Pancreas (tissue), 10 donors: ENCODE data around the gene GLI1. TPM values are rescaled to one million over a fixed set of nuclear protein-coding genes. Genes with fewer than 3 reads are reported as not detected.
"Not testable (repeated sequence)": the region's sequence is repeated elsewhere in the genome, so short reads cannot be mapped to it uniquely, and the experiment has no call there.

Source experiments
- ATAC-seq, 4 donors: fragments of 200-7000 bp; cut with Tn5 transposase; one replicate each; pipeline versions ENCODE4 v1.8.0 to v1.9.1; 2020; ENCODE audit warnings: mild to moderate bottlenecking in 4 of 4, moderate library complexity in 4 of 4
- DNase-seq, 6 donors: peaks; one replicate each; pipeline ENCODE4 v3.0.0-alpha.2; 2020
- FAIRE-seq: peaks from 2 replicates; lab custom pipeline; 2012; peaks lifted over from hg19 to GRCh38; lab: Jason Lieb, UNC
- H3K27ac ChIP-seq, 4 donors: fragments of 200-600 bp; sonication (generic); 1 replicate in 3 of 4; 2 replicates in 1 of 4; pipeline versions ENCODE4 v1.5.0 to v1.8.0; 2020
- H3K27me3 ChIP-seq, 4 donors: fragments of 200-600 bp; one replicate each; pipeline ENCODE4 v1.8.0; 2021
- H3K36me3 ChIP-seq, 3 donors: fragments of 200-600 bp; sonication (generic) in 1 of 3; one replicate each; pipeline versions ENCODE4 v1.5.0 to v1.8.0; 2020 to 2021
- H3K4me1 ChIP-seq, 3 donors: fragments of 200-600 bp; one replicate each; pipeline ENCODE4 v1.8.0; 2021
- H3K4me3 ChIP-seq, 4 donors: fragments of 200-600 bp; sonication (generic) in 2 of 4; one replicate each; pipeline versions ENCODE4 v1.5.0 to v1.8.0; 2020 to 2021
- H3K9me3 ChIP-seq, 4 donors: fragments of 200-600 bp; one replicate each; pipeline ENCODE4 v1.8.0; 2021
- CTCF ChIP-seq, 4 donors: fragments of 200-600 bp; sonication (generic) in 3 of 4; IDR thresholded peaks; one replicate each; pipeline versions ENCODE4 v1.5.0 to v1.8.0; 2021; ENCODE audit warnings: antibody characterized with exemption in 4 of 4
- WGBS, 2 donors: extraction: QIAGEN DNeasy Blood & Tissue Kit; methylation state at CpG; one replicate each; pipeline ENCODE4 v1.1.7; 2013; 5-methylcytosine and 5-hydroxymethylcytosine counted together
- intact Hi-C, 3 donors: fragments of 100-400 bp; cut with DNase I; formaldehyde crosslinking; loops; one replicate each; pipeline versions ENCODE4 v1.11.1 to v1.14.2; 2022
- polyA plus RNA-seq, 2 donors: library from polyadenylated mRNA; stranded (reverse); fragments of 200-250 nt; gene quantifications; one replicate each; pipeline ENCODE4 v1.2.3, GENCODE V29; 2013
- total RNA-seq, 6 donors: library from RNA; stranded (reverse); fragmentation: NEBNext Ultra II Directional in 4 of 6; extraction: Animal tissue kit (Norgen Biotek cat#: 25700) in 4 of 6; gene quantifications; one replicate each; pipeline versions ENCODE4 v1.2.1 to v1.2.4, GENCODE V29; 2021 to 2023
- donor health status: healthy with polysubstance abuse.
- donor health status: DM: no; HTN: no; CAD: no; lungs with moderate emphysema.
- donor health status: DM: no; HTN: no; CAD: no.
- donor health status: control.
- donor health status: control.
- donor health status: Bipolar disorder and iron deficiency.
- donor health status: DM: yes; HTN: yes; CAD: no.
- donor health status: DM: no; HTN: no; CAD: no.
- donor health status: DM: no; HTN: no; CAD: no.
- donor health status: DM: yes; HTN: yes; CAD: no.

The GLI1 gene
- total and polyA plus RNA-seq, 8 donors, result 0.06 to 2.2 (median 0.46) TPM; not detected in 2

DNA sequence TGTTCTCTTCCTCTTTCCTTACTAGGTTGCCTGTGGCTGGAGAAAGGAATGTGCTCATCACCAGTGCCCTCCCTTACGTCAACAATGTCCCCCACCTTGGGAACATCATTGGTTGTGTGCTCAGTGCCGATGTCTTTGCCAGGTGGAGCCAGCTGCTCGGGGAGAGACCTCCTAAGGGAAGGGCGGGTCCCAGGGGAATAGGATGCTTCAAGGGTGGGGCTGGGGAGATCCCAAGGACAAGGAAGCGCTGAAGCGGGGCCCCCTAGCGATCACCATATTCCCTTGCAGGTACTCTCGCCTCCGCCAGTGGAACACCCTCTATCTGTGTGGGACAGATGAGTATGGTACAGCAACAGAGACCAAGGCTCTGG, 38.5 kb downstream of the GLI1 start:
- intact Hi-C loops, result no loop called here
- Histone ChIP-seq H3K27ac (no peak overlapping the region), H3K4me1 (no peaks in the 10 kb centered on the region), H3K27me3 (no peaks in the 10 kb centered on the region), H3K36me3 (peaks cover 9 to 31% (median 10%) of the 10 kb centered on the region in 3 donors), H3K9me3 (no peaks in the 10 kb centered on the region), H3K4me3 (no peak overlapping the region)
- no peak for TF ChIP-seq CTCF (IDR thresholded peaks at IDR 0.05)
- FAIRE-seq (no peak), ATAC-seq (no peak), DNase-seq (peak in 1 of 6 donors; percentile 27)
- WGBS, 2 donors, result 89 to 91% methylated on average over 9 of the region's 9 CpGs

- DNase-seq, result peak in 1 of 6 donors; percentile 5
- no peak overlapping the region for H3K27ac ChIP-seq
- 94% methylated on average over 4 of the region's 4 CpGs for whole genome bisulfite sequencing, 2 donors
- no peak for FAIRE-seq
- intact Hi-C loops, result no loop called here
- no peaks in the 10 kb centered on the region for H3K27me3 ChIP-seq
- H3K4me1 ChIP-seq, result no peaks in the 10 kb centered on the region
- no peak overlapping the region for H3K4me3 ChIP-seq
- ATAC-seq, result no peak
- H3K36me3 ChIP-seq, result peaks cover 9 to 31% (median 10%) of the 10 kb centered on the region in 3 donors
- TF ChIP-seq CTCF (IDR thresholded peaks at IDR 0.05), result no peak
- no peaks in the 10 kb centered on the region for H3K9me3 ChIP-seq
Observed at GRCh38 chr12:57498571-57498970, 39.0 kb downstream of the GLI1 start.

- intact Hi-C loops, result no loop called here
- H3K36me3 ChIP-seq, result peaks cover 9 to 48% (median 10%) of the 10 kb centered on the region in 3 donors
Observed at GRCh38 chr12:57500213-57500612, 40.6 kb downstream of the GLI1 start.

GRCh38 chr12:57502311-57502969, 42.9 kb downstream of the GLI1 start:
- intact Hi-C loops, ATAC-seq, H3K27ac ChIP-seq, H3K4me3 ChIP-seq, FAIRE-seq, H3K9me3 ChIP-seq, H3K4me1 ChIP-seq, H3K27me3 ChIP-seq: not testable (repeated sequence)
- H3K36me3 ChIP-seq, result peaks cover 9 to 60% (median 17%) of the 10 kb centered on the region in 3 donors
- 96% methylated on average over 17 to 22 of the region's 22 CpGs for WGBS, 2 donors
- peak in 1 of 6 donors; percentile 23 for DNase-seq

More at GRCh38 chr12:57500213-57500612, 40.6 kb downstream of the GLI1 start:
- DNase-seq (peak in 1 of 6 donors; percentile 26), ATAC-seq (no peak), FAIRE-seq (no peak)
- Histone ChIP-seq H3K4me3 (no peak overlapping the region), H3K27ac (no peak overlapping the region), H3K9me3 (no peaks in the 10 kb centered on the region), H3K4me1 (no peaks in the 10 kb centered on the region), H3K27me3 (no peaks in the 10 kb centered on the region)
- TF ChIP-seq CTCF (IDR thresholded peaks at IDR 0.05), result no peak
- WGBS, 2 donors, result 94 to 97% methylated on average over 11 of the region's 11 CpGs

DNA sequence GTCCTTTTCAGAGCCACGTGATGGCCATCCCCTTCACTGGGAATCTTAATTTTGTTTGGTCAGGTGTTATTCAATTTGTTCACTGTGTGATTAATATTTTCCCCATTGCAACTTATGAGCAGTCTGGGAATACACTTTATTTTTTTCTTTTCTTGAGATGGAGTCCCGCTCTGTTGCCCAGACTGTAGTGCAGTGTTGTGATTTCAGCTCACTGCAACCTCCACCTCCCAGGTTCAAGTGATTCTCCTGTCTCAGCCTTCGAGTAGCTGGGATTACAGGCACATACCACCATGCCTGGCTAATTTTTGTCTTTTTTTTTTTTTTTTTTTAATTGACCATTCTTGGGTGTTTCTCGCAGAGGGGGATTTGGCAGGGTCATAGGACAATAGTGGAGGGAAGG, 47.0 kb downstream of the GLI1 start:
- intact Hi-C loops, H3K4me3 ChIP-seq, FAIRE-seq, H3K27me3 ChIP-seq, H3K4me1 ChIP-seq, H3K9me3 ChIP-seq, H3K27ac ChIP-seq, ATAC-seq, DNase-seq: not testable (repeated sequence)
- peaks cover 0 to 53% (median 10%) of the 10 kb centered on the region in 3 donors for H3K36me3 ChIP-seq
- WGBS, 2 donors, result 91 to 93% methylated on average over 4 of the region's 4 CpGs

DNA sequence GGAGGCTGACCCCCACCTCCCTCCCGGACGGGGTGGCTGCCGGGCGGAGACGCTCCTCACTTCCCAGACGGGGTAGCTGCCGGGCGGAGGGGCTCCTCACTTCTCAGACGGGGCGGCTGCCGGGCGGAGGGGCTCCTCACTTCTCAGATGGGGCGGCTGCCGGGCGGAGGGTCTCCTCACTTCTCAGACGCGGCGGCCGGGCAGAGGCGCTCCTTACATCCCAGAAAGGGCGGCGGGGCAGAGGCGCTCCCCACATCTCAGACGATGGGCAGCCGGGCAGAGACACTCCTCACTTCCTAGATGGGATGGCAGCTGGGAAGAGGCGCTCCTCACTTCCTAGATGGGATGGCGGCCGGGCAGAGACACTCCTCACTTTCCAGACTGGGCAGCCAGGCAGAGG, 48.2 kb downstream of the GLI1 start:
- FAIRE-seq, H3K4me1 ChIP-seq, H3K4me3 ChIP-seq, H3K27me3 ChIP-seq, intact Hi-C loops, H3K9me3 ChIP-seq, ATAC-seq, H3K27ac ChIP-seq: not testable (repeated sequence)
- WGBS, 2 donors, result 96 to 98% methylated on average over 11 to 20 of the region's 28 CpGs
- H3K36me3 ChIP-seq, result peaks cover 0 to 64% (median 17%) of the 10 kb centered on the region in 3 donors
- DNase-seq, result peak in 1 of 6 donors; percentile 16
